BJ (cell line): ENCODE results near the gene ZFAND6. TPM values are rescaled to one million over a fixed set of nuclear protein-coding genes. Genes with fewer than 3 reads are reported as not detected.

Experiments used
- CTCF ChIA-PET: fragments of 350-600 bp; formaldehyde crosslinking; extraction: SDS; loops from one replicate; lab custom pipeline; 2021; ENCODE audit warnings: antibody characterized with exemption, inconsistent platforms; lab: Yijun Ruan, JAX
- POLR2A ChIA-PET: fragments of 300-600 bp; sonication (Branson Sonifier 250); formaldehyde crosslinking; extraction: SDS; loops from one replicate; lab custom pipeline; 2021; ENCODE audit warnings: antibody characterized with exemption; lab: Charles Lee
- DNase-seq: peaks from one replicate; pipeline ENCODE4 v3.0.0-alpha.2; 2011; ENCODE audit warnings: low read depth
- H3K27me3 ChIP-seq: 2 replicates; pipeline ENCODE4 v1.6.0; 2011; ENCODE audit warnings: low read length; ENCODE audit not compliant: control insufficient read depth, insufficient read depth
- H3K36me3 ChIP-seq: 2 replicates; pipeline ENCODE4 v1.5.1; 2011; ENCODE audit warnings: low read length; ENCODE audit not compliant: control insufficient read depth, insufficient read depth
- H3K4me3 ChIP-seq: 2 replicates; pipeline ENCODE4 v1.5.1; 2011; ENCODE audit warnings: low read depth, mild to moderate bottlenecking, control low read depth, low read length
- CTCF ChIP-seq: IDR thresholded peaks from 2 replicates; pipeline ENCODE4 v1.5.1; 2011; ENCODE audit warnings: low read depth, mild to moderate bottlenecking, control low read depth, inconsistent platforms, low read length, moderate library complexity; ENCODE audit not compliant: insufficient read depth
- polyA plus RNA-seq: library from polyadenylated mRNA; depleted of rRNA; stranded (reverse); fragments of >200 nt; gene quantifications from 2 replicates; pipeline ENCODE4 v1.2.3, GENCODE V29; 2011

Gene ZFAND6
- polyA plus RNA-seq, 1 experiment: 108 TPM

- H3K27me3 ChIP-seq: no peaks in the 10 kb centered on the region
- no peak for TF ChIP-seq CTCF
- ChIA-PET CTCF (interaction anchor here (1.2 kb wide), 1 partner anchor 9 kb away, joined by 3 read pairs; no protein-coding TSS in a partner anchor), POLR2A (no interaction called here)
- no peak overlapping the region for H3K4me3 ChIP-seq
- no peak for DNase-seq
- peaks cover 5% of the 10 kb centered on the region for H3K36me3 ChIP-seq
Observed at GRCh38 chr15:80180986-80181385, 121.5 kb downstream of the ZFAND6 start.

GRCh38 chr15:80182611-80183261 is 123.3 kb downstream of the ZFAND6 start:
- no peak for TF ChIP-seq CTCF
- no peaks in the 10 kb centered on the region for H3K27me3 ChIP-seq
- peaks cover 11% of the 10 kb centered on the region for H3K36me3 ChIP-seq
- peak; percentile 51 for DNase-seq
- ChIA-PET POLR2A (no interaction called here), CTCF (interaction anchor here (0.8 kb wide), 1 partner anchor 10 kb away, joined by 3 read pairs; no protein-coding TSS in a partner anchor)
- H3K4me3 ChIP-seq: no peak overlapping the region

GRCh38 chr15:80183306-80183705 is 123.8 kb downstream of the ZFAND6 start:
- H3K4me3 ChIP-seq: no peak overlapping the region
- H3K36me3 ChIP-seq: peaks cover 11% of the 10 kb centered on the region
- no peaks in the 10 kb centered on the region for H3K27me3 ChIP-seq
- no peak for DNase-seq
- CTCF ChIA-PET: interaction anchor here (0.8 to 1.1 kb wide), 2 partner anchors 11 to 13 kb away, joined by 3 to 4 read pairs; no protein-coding TSS in a partner anchor
- no peak for TF ChIP-seq CTCF
- POLR2A ChIA-PET: no interaction called here

- no peak for DNase-seq
- TF ChIP-seq CTCF: no peak
- Histone ChIP-seq H3K4me3 (no peak overlapping the region), H3K36me3 (peaks cover 11% of the 10 kb centered on the region), H3K27me3 (no peaks in the 10 kb centered on the region)
- POLR2A ChIA-PET: no interaction called here
- CTCF ChIA-PET: interaction anchor here (1.1 kb wide), 1 partner anchor 12 kb away, joined by 4 read pairs; no protein-coding TSS in a partner anchor
Observed at GRCh38 chr15:80183886-80184285, 124.4 kb downstream of the ZFAND6 start.

GRCh38 chr15:80184554-80184953 is 125.1 kb downstream of the ZFAND6 start:
- TF ChIP-seq CTCF: no peak
- DNase-seq: no peak
- CTCF ChIA-PET: interaction anchor here (1.1 kb wide), 1 partner anchor 12 kb away, joined by 4 read pairs; no protein-coding TSS in a partner anchor
- H3K36me3 ChIP-seq: peaks cover 11% of the 10 kb centered on the region
- no peaks in the 10 kb centered on the region for H3K27me3 ChIP-seq
- H3K4me3 ChIP-seq: no peak overlapping the region
- POLR2A ChIA-PET: no interaction called here
